HepG2 (cell line): ENCODE measurements around the gene SLTM. TPM values are rescaled to one million over a fixed set of nuclear protein-coding genes. Genes with fewer than 3 reads are reported as not detected.

Experiments used
- ATAC-seq: fragments of 200-7000 bp; cut with Tn5 transposase; 3 replicates; pipeline ENCODE4 v1.9.1; 2020; ENCODE audit warnings: mild to moderate bottlenecking, moderate library complexity
- BruUV-seq: library from RNA; stranded (reverse); fragments of 400-500 nt; replicated peaks from 2 replicates; lab custom pipeline; 2021; lab: Mats Ljungman, UMichigan
- CTCF ChIA-PET: fragments of 300-600 bp; formaldehyde crosslinking; extraction: SDS; loops from one replicate; lab custom pipeline; 2021; ENCODE audit warnings: low total read pairs, inconsistent platforms, low intra/inter-chr PET ratio; lab: Yijun Ruan, JAX
- POLR2A ChIA-PET: fragments of 350-600 bp; sonication (Branson Sonifier 250); formaldehyde crosslinking; loops from one replicate; lab custom pipeline; 2020; ENCODE audit warnings: antibody characterized with exemption, inconsistent platforms; lab: Yijun Ruan, JAX
- DNase-seq: peaks from one replicate; pipeline ENCODE4 v3.0.0-alpha.2; 2015; ENCODE audit warnings: low spot score
- FAIRE-seq: peaks from 3 replicates; lab custom pipeline; 2011; peaks lifted over from hg19 to GRCh38; lab: Jason Lieb, UNC
- H2AFZ ChIP-seq: one replicate; pipeline ENCODE4 v1.6.1; 2011; ENCODE audit warnings: low read length, inconsistent platforms
- H3K27ac ChIP-seq: fragments of 300-600 bp; 3 replicates; pipeline ENCODE4 v1.8.0; 2011; ENCODE audit warnings: mixed run types, mild to moderate bottlenecking, mixed read lengths, low read length, inconsistent platforms; ENCODE audit not compliant: insufficient read depth; ENCODE audit errors: extremely low read length
- H3K27me3 ChIP-seq, 2 experiments: fragments of 200-600 bp in 1 of 2; 2 replicates in 1 of 2; 3 replicates in 1 of 2; pipeline versions ENCODE4 v1.6.0 to v1.8.0; 2011; ENCODE audit warnings: low read length in 2 of 2, mild to moderate bottlenecking in 2 of 2, moderate library complexity in 2 of 2, inconsistent platforms in 1 of 2; ENCODE audit not compliant: insufficient read depth in 2 of 2, control insufficient read depth in 1 of 2
- H3K36me3 ChIP-seq, 2 experiments: fragments of 200-600 bp in 1 of 2; replicated peaks in 1 of 2; 2 replicates in 1 of 2; 3 replicates in 1 of 2; pipeline versions ENCODE4 v1.5.1 to v1.8.0; 2011; ENCODE audit warnings: low read length in 2 of 2, inconsistent platforms in 1 of 2; ENCODE audit not compliant: insufficient read depth in 2 of 2, control insufficient read depth in 1 of 2
- H3K4me1 ChIP-seq: 2 replicates; pipeline ENCODE4 v1.5.1; 2012; ENCODE audit warnings: low read length, inconsistent platforms; ENCODE audit not compliant: insufficient read depth
- H3K4me2 ChIP-seq: 2 replicates; pipeline ENCODE4 v1.6.0; 2011; ENCODE audit warnings: low read depth, low read length, inconsistent platforms
- H3K4me3 ChIP-seq, 3 experiments: fragments of 200-600 bp in 1 of 3; sonication (generic), shearing (Covaris generic) in 1 of 3; replicated peaks in 1 of 3; 2 replicates each; pipeline ENCODE4 v1.5.1; 2011 to 2016; ENCODE audit warnings: low read length in 3 of 3, inconsistent platforms in 2 of 3, low read depth in 2 of 3, mild to moderate bottlenecking in 2 of 3, control low read depth in 1 of 3, mixed read lengths in 1 of 3; ENCODE audit not compliant: insufficient read depth in 1 of 3
- H3K79me2 ChIP-seq: one replicate; pipeline ENCODE4 v1.6.1; 2011; ENCODE audit warnings: low read length, inconsistent platforms; ENCODE audit not compliant: insufficient read depth
- H3K9ac ChIP-seq: 2 replicates; pipeline ENCODE4 v1.6.0; 2011; ENCODE audit warnings: mild to moderate bottlenecking, low read depth, low read length, inconsistent platforms; ENCODE audit not compliant: insufficient read depth
- H3K9me3 ChIP-seq: 2 replicates; pipeline ENCODE4 v1.5.1; 2012; ENCODE audit warnings: mild to moderate bottlenecking, low read length
- H4K20me1 ChIP-seq: 2 replicates; pipeline ENCODE4 v1.6.0; 2011; ENCODE audit warnings: inconsistent platforms, mild to moderate bottlenecking, low read length, moderate library complexity; ENCODE audit not compliant: insufficient read depth
- CREM ChIP-seq, 2 experiments: sonication (generic) in 1 of 2; formaldehyde crosslinking in 1 of 2; IDR thresholded peaks; 2 replicates each; pipeline versions ENCODE4 v1.4.0 to v1.6.1; 2016 to 2020; ENCODE audit warnings: antibody characterized with exemption in 1 of 2, mild to moderate bottlenecking in 1 of 2, missing genetic modification reagents in 1 of 2
- DNMT1 ChIP-seq: sonication (generic); formaldehyde crosslinking; IDR thresholded peaks from 2 replicates; pipeline ENCODE4 v1.5.1; 2020; ENCODE audit warnings: mild to moderate bottlenecking, missing genetic modification reagents
- GTF2F1 ChIP-seq: fragments of 150-350 bp; IDR thresholded peaks from 2 replicates; pipeline ENCODE4 v1.6.1; 2014; ENCODE audit warnings: low read length
- GZF1 ChIP-seq: sonication (generic); formaldehyde crosslinking; IDR thresholded peaks from 2 replicates; pipeline ENCODE4 v1.5.1; 2020; ENCODE audit warnings: mild to moderate bottlenecking, missing genetic modification reagents
- HNRNPL ChIP-seq: fragments of 200-400 bp; formaldehyde crosslinking; IDR thresholded peaks from 2 replicates; pipeline ENCODE4 v1.6.1; 2017; ENCODE audit warnings: mild to moderate bottlenecking, low read depth, low read length
- POLR2A ChIP-seq, 2 experiments: IDR thresholded peaks; 2 replicates each; pipeline ENCODE4 v1.6.1; 2011; ENCODE audit warnings: low read depth in 2 of 2, low read length in 2 of 2, mild to moderate bottlenecking in 1 of 2, moderate library complexity in 1 of 2; ENCODE audit not compliant: insufficient read depth in 1 of 2
- WGBS: methylation state at CpG from one replicate; pipeline ENCODE4 v1.1.6; 2017; ENCODE audit warnings: low lambda C conversion rate; 5-methylcytosine and 5-hydroxymethylcytosine counted together
- in situ Hi-C: cut with HindIII; loops from 2 replicates; pipeline ENCODE4 v1.10.0; 2017; ENCODE audit warnings: low pct_unique_long_range_greater_than_20kb; ENCODE audit not compliant: extremely low pct_ligation_motif_present
- intact Hi-C: fragments of 100-400 bp; cut with micrococcal nuclease; formaldehyde crosslinking; loops from one replicate; pipeline ENCODE4 v1.10.0; 2022; ENCODE audit not compliant: unreplicated experiment
- polyA plus RNA-seq, 8 experiments: library from polyadenylated mRNA; depleted of rRNA in 3 of 8; stranded (reverse) in 7 of 8; unstranded in 1 of 8; fragments of >200 nt; fragmentation: Illumina TruSeq in 4 of 8; extraction: Trizol in 4 of 8; gene quantifications; 2 replicates each; pipeline versions ENCODE4 v1.2.1 to v1.2.3, GENCODE V29; 2011 to 2016; ENCODE audit warnings: low read depth in 4 of 8, missing spikeins in 1 of 8, mixed read lengths in 1 of 8; ENCODE audit not compliant: insufficient read depth in 1 of 8
- total RNA-seq, 5 experiments: library from RNA; depleted of rRNA; stranded (reverse); fragments of >200 nt; fragmentation: Illumina TruSeq; extraction: Trizol; gene quantifications; 2 replicates each; pipeline ENCODE4 v1.2.3, GENCODE V29; 2016; ENCODE audit warnings: low read depth in 1 of 5
- TF ChIP-seq, protein P1 (sequence below): sonication (generic); formaldehyde crosslinking; IDR thresholded peaks from 2 replicates; pipeline ENCODE4 v1.4.0; 2020; ENCODE audit warnings: missing genetic modification reagents
- TF ChIP-seq, protein P2 (sequence below): sonication (generic); formaldehyde crosslinking; IDR thresholded peaks from 2 replicates; pipeline ENCODE4 v1.5.0; 2020; ENCODE audit warnings: mild to moderate bottlenecking, missing genetic modification reagents, borderline replicate concordance

Gene SLTM
- total and polyA plus RNA-seq, 2 of the 13 experiments (the other 11 are each of a cell fraction or from before 2014, with no cell fraction given), result 22.0 to 64.2 TPM

DNA sequence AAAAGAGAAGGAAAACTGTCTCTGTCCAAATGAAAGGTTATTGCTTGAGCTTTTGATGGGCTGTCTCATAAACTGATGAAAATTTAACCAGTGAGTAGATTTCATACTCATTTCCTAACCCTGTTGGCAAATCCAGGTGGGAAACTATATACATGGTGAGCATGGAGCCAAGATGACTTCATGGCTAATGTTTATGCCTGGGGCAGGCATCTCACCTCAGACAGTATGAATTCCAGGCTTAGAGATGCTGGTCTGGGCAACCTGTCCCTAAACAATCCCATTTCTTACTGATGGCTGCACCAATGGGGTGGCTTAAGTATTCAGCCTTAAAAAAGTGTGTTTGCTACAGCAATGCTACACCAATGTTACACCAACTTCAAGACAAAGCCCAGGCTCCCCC lies 58.1 kb downstream of the SLTM start:
- Histone ChIP-seq H2AFZ (no peak overlapping the region), H3K4me3 (no peak overlapping the region), H3K79me2 (peaks cover 20% of the 10 kb centered on the region), H3K36me3 (peaks cover 2 to 29% of the 10 kb centered on the region in 2 experiments; a peak in 3 of 5 replicates), H3K9me3 (no peaks in the 10 kb centered on the region), H3K27ac (no peak overlapping the region), H3K9ac (no peak overlapping the region), H3K27me3 (no peaks in the 10 kb centered on the region), H4K20me1 (peaks cover 2% of the 10 kb centered on the region; the same call in 1 of the 2 replicates), H3K4me2 (no peak overlapping the region)
- BruUV-seq, result no TSS peak
- ChIA-PET CTCF (no interaction called here), POLR2A (interaction anchor here (1.8 kb wide), 1 partner anchor 10 kb away, joined by 13 read pairs; no protein-coding TSS in a partner anchor)
- in situ Hi-C loops, result no loop called here
- peak; percentile 12; the same call in 1 of the 3 replicates for ATAC-seq
- intact Hi-C loops, result no loop called here
- peak in 1 of 2 experiments; percentile 25; a peak in 1 of 4 replicates for TF ChIP-seq POLR2A (IDR thresholded peaks at IDR 0.05; ENCODE audit: insufficient read depth in 1 of 2, low read depth in 2 of 2, low read length in 2 of 2)
- TF ChIP-seq GTF2F1, result no peak
- TF ChIP-seq, all 625 proteins: peak for 1
- no peak for FAIRE-seq
- H3K4me1 ChIP-seq, result peaks cover 10% of the 10 kb centered on the region
- DNase-seq, result no peak

DNA sequence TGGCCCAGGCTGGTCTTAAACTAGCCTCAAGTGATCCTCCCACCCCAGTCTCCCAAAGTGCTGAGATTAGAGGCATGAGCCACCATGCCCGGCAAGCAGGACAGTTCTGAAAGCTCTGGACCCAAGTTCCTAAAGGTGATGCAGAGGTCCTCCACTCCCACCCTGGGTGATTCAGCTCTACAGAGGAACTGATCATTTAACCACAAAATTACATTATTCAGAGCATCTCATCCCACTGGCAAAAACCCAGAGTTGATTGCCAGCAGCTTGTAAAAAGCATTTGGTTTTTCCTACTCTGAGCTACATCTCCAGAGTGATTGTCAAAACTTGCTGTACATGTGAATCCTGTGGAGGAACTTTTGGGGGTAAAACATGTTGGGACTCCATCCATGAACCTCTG lies 60.2 kb downstream of the SLTM start:
- no peak overlapping the region for H2AFZ ChIP-seq
- POLR2A ChIA-PET, result no interaction called here
- peaks cover 15% of the 10 kb centered on the region for H3K4me1 ChIP-seq
- H3K9ac ChIP-seq, result no peak overlapping the region
- intact Hi-C loops, result no loop called here
- H3K27me3 ChIP-seq, result no peaks in the 10 kb centered on the region
- TF ChIP-seq CREM (IDR thresholded peaks at IDR 0.05), result no peak
- no peak for TF ChIP-seq CREM (CRISPR knock-in tag; IDR thresholded peaks at IDR 0.05)
- TF ChIP-seq, protein P1, sequence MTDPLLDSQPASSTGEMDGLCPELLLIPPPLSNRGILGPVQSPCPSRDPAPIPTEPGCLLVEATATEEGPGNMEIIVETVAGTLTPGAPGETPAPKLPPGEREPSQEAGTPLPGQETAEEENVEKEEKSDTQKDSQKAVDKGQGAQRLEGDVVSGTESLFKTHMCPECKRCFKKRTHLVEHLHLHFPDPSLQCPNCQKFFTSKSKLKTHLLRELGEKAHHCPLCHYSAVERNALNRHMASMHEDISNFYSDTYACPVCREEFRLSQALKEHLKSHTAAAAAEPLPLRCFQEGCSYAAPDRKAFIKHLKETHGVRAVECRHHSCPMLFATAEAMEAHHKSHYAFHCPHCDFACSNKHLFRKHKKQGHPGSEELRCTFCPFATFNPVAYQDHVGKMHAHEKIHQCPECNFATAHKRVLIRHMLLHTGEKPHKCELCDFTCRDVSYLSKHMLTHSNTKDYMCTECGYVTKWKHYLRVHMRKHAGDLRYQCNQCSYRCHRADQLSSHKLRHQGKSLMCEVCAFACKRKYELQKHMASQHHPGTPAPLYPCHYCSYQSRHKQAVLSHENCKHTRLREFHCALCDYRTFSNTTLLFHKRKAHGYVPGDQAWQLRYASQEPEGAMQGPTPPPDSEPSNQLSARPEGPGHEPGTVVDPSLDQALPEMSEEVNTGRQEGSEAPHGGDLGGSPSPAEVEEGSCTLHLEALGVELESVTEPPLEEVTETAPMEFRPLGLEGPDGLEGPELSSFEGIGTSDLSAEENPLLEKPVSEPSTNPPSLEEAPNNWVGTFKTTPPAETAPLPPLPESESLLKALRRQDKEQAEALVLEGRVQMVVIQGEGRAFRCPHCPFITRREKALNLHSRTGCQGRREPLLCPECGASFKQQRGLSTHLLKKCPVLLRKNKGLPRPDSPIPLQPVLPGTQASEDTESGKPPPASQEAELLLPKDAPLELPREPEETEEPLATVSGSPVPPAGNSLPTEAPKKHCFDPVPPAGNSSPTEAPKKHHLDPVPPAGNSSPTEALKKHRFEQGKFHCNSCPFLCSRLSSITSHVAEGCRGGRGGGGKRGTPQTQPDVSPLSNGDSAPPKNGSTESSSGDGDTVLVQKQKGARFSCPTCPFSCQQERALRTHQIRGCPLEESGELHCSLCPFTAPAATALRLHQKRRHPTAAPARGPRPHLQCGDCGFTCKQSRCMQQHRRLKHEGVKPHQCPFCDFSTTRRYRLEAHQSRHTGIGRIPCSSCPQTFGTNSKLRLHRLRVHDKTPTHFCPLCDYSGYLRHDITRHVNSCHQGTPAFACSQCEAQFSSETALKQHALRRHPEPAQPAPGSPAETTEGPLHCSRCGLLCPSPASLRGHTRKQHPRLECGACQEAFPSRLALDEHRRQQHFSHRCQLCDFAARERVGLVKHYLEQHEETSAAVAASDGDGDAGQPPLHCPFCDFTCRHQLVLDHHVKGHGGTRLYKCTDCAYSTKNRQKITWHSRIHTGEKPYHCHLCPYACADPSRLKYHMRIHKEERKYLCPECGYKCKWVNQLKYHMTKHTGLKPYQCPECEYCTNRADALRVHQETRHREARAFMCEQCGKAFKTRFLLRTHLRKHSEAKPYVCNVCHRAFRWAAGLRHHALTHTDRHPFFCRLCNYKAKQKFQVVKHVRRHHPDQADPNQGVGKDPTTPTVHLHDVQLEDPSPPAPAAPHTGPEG (CRISPR knock-in tag), result no peak
- TF ChIP-seq, protein P2, sequence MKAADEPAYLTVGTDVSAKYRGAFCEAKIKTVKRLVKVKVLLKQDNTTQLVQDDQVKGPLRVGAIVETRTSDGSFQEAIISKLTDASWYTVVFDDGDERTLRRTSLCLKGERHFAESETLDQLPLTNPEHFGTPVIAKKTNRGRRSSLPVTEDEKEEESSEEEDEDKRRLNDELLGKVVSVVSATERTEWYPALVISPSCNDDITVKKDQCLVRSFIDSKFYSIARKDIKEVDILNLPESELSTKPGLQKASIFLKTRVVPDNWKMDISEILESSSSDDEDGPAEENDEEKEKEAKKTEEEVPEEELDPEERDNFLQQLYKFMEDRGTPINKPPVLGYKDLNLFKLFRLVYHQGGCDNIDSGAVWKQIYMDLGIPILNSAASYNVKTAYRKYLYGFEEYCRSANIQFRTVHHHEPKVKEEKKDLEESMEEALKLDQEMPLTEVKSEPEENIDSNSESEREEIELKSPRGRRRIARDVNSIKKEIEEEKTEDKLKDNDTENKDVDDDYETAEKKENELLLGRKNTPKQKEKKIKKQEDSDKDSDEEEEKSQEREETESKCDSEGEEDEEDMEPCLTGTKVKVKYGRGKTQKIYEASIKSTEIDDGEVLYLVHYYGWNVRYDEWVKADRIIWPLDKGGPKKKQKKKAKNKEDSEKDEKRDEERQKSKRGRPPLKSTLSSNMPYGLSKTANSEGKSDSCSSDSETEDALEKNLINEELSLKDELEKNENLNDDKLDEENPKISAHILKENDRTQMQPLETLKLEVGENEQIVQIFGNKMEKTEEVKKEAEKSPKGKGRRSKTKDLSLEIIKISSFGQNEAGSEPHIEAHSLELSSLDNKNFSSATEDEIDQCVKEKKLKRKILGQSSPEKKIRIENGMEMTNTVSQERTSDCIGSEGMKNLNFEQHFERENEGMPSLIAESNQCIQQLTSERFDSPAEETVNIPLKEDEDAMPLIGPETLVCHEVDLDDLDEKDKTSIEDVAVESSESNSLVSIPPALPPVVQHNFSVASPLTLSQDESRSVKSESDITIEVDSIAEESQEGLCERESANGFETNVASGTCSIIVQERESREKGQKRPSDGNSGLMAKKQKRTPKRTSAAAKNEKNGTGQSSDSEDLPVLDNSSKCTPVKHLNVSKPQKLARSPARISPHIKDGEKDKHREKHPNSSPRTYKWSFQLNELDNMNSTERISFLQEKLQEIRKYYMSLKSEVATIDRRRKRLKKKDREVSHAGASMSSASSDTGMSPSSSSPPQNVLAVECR (CRISPR knock-in tag), result no peak
- TF ChIP-seq GZF1 (CRISPR knock-in tag), result no peak
- no peak for TF ChIP-seq HNRNPL
- no peak for TF ChIP-seq DNMT1 (CRISPR knock-in tag)
- TF ChIP-seq, all 625 proteins: peak for 0
- 100% methylated on average over 1 of the region's 1 CpG for WGBS
- Histone ChIP-seq H3K36me3 (peaks cover 1 to 29% of the 10 kb centered on the region in 2 experiments; a peak in 3 of 5 replicates), H3K27ac (no peak overlapping the region), H3K4me3 (no peak overlapping the region), H3K4me2 (no peak overlapping the region), H3K79me2 (peaks cover 26% of the 10 kb centered on the region), H3K9me3 (no peaks in the 10 kb centered on the region), H4K20me1 (peaks cover 2% of the 10 kb centered on the region; the same call in 1 of the 2 replicates)
- no TSS peak for BruUV-seq
- FAIRE-seq (no peak), DNase-seq (no peak), ATAC-seq (no peak)
- CTCF ChIA-PET, result no interaction called here
- in situ Hi-C loops, result no loop called here
